Mesenteric fat pad (tissue), 1 donor: ENCODE data around the gene KISS1. TPM values are rescaled to one million over a fixed set of nuclear protein-coding genes. Genes with fewer than 3 reads are reported as not detected.
"Not testable (repeated sequence)": the region's sequence is repeated elsewhere in the genome, so short reads cannot be mapped to it uniquely, and the experiment has no call there.

Source experiments
- DNase-seq: peaks from one replicate; pipeline ENCODE4 v3.0.0-alpha.2; 2020; ENCODE audit warnings: low spot score
- long read RNA-seq: library from polyadenylated mRNA; unstranded; transcript quantifications from one replicate; pipeline ENCODE4 v2.0.0, GENCODE V29; 2020
- total RNA-seq: library from RNA; stranded (reverse); fragmentation: NEBNext Ultra II Directional; extraction: Animal tissue kit (Norgen Biotek cat#: 25700); gene quantifications from one replicate; pipeline ENCODE4 v1.2.1, GENCODE V29; 2021
- donor health status: DM: yes; HTN: yes; CAD: no.

The KISS1 gene, protein sequence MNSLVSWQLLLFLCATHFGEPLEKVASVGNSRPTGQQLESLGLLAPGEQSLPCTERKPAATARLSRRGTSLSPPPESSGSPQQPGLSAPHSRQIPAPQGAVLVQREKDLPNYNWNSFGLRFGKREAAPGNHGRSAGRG
- not detected for total RNA-seq
- long read RNA-seq, result 0 reads

DNA sequence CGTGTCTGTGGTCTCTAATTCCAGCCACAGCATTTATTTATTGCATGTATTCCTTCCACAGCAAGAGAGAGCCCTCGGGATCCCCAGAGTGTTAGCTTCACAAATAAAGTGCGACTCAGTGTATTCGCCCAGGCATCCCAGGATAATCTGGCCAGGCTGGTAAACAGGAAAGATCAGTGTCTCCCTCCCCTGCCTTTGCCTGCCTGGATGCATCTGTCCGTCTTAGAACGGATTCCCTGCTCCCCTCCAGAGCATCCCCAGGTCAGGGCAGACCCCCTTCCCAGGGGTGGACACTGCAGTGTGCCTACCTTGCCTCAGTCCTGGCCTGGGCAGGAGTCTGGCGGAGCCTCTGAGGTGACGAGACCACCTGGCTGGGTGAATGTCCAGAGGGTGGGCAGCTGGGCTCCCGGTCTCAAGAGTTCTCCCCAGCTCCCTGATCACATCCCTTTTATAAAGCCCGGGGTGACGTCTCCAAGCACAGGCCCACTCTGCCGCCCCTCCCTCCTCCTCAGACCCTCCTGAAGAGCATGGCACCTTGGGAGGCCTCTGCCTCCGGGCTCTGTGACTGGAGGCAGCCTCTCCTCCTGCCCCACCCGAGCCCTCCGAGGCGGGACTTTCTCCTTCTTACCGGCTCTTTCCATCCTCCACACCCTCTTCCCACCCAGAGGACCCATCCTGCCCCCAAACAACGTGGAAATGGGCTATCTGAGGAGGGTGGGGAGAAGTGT lies at the start of gene KISS1:
TSS of gene KISS1 (minus strand) at position 424 of the 728 bp plus-strand sequence. CDS start 3,615 bp downstream, outside the sequence.
- no peak for DNase-seq

DNA sequence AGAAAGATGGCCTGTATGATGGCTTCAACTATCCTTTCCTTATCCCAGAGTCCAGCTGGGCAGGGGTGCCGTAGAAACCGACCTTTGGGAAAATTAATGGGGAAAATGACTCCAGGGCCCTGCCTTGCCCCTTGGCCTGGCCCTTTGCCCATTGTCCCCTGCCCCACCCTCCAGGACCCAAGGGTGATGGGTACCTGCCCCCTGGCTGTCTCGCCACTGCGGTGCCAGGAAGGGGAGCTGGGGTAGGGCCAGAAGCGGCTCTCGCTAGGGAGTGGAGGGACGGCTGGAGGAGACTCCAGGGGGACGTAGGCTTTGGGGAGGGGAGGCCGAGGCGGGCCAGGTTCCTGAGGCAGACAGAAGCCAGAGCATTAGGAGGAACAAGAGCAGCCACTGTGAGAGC lies 46.6 kb upstream of the KISS1 start:
- no peak for DNase-seq

DNA sequence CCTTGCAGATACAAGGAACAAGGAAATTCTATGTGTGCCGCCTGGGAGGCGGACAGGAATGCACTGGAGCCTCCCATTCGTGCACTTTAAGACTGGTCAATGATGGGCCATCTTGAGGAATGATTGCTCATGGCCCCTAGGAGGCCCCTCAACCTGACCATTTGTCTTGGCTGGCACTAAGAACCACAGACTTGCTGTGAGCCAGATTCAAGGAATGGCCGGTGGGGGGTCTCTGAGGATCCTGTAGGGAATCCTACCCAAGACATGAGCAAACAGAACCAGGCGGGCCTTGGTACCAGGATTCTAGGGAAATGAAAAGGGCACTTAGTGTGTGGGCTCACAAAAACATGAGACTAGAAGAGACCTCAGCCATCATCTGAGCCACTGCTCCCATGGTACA lies 45.6 kb upstream of the KISS1 start:
- DNase-seq, result no peak

DNA sequence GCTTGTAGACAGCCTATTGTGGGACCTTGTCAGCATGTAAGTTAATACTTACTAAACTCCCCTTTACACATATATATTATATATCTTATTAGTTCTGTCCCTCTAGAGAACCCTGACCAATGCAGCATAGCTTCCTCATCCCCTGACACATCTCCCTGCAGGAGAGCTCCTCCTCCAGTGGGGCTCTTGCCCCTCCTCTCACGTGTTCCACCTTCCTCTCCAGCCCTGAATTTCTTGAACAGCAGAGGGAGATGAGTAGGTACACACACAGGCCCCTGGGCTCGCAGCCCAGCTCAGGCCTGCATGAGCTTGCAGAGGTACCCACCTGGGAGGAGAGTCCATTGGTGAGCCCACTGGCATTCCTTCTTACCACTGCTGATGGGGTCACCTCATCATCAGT lies 44.8 kb upstream of the KISS1 start:
- no peak for DNase-seq

DNA sequence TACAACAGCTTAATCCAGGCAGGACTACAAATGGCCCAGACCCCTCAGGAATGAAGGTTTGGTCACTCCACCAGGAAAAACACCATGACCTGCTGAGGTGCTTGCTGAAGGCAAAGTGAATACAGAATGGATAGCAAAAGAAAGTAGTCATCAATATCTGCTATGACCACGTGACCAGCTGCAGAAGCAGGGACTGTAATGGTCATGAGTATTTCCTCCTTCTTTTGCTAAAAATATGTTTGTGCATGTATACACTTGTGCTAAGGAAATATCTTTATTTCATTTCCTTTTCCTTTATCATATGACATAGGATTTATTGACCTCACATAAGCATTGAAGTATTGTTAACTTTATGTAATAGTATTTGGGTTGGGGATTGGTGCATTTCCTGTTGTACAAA lies 43.9 kb upstream of the KISS1 start:
- no peak for DNase-seq

DNA sequence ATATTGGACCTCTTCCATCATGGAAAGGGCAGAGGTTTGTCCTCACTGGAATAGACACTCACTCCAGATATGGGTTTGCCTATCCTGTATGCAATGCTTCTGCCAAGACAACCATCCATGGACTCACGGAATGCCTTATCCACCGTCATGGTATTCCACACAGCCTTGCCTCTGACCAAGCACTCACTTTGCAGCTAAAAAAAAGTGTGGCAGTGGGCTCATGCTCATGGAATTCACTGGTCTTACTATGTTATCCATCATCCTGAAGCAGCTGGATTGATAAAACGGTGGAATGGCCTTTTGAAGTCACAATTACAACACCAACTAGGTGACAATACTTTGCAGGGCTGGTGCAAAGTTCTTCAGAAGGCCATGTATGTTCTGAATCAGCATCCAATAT lies 43.1 kb upstream of the KISS1 start:
- DNase-seq, result not testable (repeated sequence)

DNA sequence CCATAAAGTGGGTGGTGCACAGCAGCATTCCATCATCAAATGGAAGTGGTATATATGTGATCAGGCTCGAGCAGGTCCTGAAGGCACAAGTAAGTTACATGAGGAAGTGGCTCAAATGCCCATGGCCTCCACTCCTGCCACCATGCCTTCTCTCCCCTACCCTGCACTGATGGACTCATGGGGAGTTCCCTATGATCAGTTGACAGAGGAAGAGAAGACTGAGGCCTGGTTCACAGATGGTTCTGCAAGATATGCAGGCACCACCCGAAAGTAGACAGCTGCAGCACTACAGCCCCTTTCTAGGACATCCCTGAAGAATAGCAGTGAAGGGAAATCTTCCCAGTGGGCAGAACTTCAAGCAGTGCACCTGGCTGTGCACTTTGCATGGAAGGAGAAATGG lies 42.2 kb upstream of the KISS1 start:
- not testable (repeated sequence) for DNase-seq

DNA sequence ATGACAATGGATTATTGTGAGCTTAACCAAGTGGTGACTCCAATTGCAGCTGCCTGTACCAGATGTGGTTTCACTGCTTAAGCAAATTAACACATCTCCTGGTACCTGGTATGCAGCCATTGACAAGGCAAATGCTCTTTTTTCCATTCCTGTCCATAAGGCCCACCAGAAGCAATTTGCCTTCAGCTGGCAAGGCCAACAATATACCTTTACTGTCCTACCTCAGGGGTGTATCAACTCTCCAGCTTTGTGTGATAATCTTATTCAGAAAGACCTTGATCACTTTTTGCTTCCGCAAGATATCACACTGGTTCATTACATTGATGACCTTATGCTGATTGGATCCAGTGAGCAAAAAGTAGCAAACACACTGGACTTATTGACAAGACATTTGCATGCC lies 41.2 kb upstream of the KISS1 start:
- peak; percentile 14 for DNase-seq

DNA sequence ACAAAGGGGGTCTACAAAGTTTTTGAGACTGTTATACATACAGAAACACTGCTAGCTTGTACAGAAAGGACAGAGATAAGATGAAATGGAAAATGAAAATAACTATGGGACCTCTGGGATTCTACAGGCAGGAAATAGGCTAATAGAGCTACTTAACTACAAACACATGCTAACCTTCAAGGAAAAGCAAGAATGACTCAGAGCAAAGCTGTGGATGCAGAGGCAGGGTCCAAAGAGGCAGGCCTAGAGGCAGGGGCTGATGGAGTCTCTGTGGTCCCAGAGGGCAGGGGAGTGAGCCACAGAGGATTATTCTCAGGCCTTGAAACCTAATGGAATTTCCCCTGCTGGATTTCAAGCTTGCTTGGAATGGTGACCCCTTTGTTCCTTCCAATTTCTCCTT lies 36.2 kb upstream of the KISS1 start:
- DNase-seq, result peak; percentile 37

DNA sequence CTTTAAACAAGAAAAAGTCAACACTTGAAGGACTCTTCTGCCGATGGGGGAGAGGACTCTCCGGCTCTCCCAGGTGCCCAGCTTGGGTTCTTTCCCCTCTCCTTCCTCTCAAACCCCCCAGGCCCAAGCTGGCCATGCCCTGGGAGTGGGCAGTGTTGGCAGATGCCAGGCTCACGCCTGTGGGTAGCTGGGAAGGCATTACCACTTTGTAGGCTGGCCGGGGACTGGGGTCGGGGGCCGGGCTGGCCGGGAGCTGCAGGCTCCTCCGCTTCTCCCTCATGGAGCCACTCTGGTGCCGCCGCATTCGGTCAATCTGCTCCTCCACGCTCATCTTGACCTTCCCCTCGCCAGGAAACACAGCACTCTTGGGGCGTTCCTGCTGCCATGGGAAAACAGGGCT lies 33.9 kb upstream of the KISS1 start:
- peak; percentile 79 for DNase-seq

DNA sequence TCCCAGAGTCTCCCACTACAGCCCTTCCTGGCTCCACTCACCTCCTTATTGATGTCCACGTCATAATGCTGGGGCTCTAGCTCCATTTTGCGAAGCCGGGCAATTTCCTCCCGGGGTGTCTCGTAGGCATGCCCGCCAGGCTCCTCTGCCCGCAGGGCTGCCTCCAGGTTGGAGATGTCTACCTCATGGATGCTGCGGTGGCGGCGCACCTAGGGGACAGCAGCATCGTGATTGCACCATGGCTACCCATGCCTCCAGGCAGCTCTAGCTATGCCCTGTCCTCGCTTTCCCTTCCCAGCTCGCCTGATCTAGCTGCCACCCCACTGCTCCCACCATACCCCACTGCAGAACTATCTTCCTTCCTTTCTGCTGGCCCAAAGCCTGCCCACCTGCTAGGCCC lies 32.6 kb upstream of the KISS1 start:
- peak; percentile 86 for DNase-seq

DNA sequence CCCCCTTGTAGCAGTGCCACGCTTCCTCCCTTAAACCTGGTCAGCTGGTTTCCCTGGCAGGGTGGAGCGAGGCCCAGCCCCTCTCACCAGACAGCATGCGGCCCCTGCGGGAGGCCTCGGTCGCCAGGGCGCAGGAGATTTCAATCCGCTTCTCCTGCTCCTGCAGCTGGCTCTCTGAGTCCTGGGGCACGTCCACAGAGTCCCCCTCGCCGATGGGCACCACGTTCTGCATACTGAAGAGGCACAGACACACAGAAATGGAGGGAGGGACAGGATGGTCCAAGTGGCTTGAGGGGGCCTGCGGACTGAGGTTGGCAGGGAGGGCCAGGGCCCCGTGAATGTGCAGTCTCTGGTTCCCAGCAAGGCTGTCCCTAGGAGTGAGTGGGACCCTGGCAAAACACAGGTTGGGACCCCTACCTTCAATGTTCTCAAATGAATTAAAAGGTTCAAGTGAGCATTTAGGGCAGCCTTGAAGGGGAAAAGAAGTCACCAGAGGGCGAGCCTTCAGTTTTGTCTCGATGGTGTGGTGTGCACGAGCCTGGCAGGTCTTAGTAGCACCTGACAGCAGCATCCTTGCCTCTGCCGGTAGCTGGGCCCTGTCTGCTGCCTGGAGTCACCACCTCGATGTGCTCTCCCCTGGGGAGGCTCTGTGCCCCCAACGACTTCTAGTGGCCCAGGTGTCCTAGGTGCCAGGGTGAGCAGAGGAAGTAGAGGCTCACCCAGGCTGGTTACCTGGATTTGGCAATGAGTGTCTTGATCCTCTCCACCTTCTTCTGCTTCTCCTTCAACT lies 31.9 kb upstream of the KISS1 start:
- DNase-seq, result no peak

DNA sequence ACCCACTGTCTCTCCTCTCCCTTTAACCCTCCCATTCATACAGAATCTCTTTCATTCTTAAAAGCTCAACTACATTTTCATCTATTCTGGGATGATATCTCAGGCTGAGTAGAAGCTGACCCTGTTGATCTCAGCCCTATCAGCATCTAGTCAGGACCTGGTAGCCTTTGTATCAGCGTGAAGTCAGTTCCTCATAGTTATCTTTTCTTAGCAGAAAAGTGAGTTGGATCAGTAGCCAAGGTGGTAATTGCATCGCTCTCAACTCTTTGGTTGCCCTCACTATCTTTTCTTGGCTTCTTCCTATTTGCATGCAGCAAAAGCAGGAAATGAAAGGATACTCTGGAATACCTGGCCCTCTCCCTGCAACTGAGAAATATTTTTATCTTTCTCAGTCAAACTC lies 31.1 kb upstream of the KISS1 start:
- DNase-seq, result no peak

DNA sequence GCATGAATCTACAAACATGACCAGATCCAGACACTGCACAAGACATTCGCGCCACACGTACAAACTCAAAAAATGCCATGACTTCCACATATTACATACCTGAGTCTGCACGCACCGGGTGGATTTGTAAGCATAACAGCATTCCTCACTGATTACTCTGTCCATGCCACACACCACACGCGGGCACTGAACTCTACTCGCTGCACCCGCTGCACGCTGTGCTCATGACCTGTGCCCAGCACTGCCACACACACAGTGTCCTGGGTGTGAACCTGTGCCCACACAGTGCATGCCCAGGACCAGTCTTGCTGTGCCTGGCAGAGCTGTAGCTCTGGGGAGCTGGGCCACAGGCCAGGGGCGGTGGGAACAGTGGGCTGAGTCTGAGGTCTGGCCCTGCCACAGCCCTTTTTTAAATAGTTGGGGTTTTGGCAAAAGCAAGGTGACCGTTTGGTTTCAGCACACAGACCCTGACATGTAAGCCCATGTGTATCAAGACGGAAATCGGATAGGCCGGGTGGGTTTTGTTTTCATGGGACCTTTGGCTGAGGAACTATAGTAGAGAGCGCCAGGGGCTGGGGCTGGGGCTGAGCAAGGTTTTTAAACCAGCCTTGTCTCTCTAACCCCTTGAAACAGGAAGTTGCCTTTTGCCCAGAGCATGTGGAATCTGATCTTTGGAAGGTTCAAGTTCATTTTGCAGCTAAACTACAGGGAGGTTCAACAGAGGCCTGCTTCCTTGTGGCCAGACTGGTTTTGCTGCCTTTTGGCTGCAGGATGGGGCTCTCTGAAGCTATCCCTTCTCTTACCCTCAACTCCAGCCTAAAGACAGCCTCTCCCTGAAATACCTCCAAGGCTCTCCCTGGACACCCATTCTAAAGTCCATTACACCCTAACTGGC lies 29.8 kb upstream of the KISS1 start:
- DNase-seq, result no peak

DNA sequence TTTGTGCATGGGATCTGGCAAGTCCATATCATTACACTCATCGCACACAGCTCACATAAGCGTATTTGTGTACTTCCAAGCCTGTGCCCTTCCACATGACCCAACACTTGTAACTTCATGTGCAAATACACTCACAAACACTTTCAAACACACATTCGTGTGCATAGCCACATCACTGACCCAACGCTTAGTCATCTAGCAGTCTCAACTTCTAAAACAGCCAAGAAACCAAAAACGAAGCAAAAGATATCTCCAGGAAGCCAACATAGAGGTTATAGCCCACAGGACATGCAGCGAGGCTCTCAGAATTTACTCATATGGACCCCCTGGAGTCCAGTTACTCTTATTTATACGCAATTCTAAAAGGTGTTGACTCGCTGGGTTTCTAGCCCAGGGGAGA lies 28.4 kb upstream of the KISS1 start:
- no peak for DNase-seq

DNA sequence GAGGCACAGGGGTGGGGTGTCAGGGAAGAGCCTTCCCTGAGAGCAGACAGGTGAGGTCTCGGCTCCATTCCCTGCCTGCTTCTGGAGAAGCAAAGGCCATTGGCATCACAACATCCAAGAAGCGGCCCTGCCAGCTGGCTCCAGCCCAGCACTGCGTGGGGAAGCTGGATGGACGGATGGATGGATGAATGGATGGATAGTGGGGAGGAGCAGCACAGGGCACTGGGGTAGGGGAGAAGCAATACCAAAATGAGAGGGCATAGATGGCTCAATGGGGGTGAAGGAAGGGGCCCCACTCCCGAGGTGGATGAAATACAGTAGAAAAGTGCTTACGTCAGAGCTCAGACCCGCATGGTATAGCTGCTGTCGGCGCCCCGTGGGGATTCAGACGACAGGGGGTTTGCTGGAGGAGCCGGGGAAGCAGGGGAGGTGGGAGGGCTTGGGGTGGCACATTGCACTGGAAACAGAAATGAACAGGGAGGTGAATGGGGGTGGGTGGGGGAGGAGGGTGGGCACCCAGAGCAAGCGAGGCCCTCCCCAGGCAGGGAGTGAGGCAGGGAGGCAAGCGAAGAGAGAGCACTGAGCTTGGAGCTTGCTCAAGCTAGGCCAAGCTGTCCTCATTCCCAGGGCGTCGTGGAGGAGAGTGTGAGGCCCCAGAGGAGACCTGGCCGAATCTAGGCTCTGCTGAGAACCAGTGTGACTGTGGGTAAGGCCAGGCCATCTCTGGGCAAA lies 27.0 kb upstream of the KISS1 start:
- peak; percentile 65 for DNase-seq

DNA sequence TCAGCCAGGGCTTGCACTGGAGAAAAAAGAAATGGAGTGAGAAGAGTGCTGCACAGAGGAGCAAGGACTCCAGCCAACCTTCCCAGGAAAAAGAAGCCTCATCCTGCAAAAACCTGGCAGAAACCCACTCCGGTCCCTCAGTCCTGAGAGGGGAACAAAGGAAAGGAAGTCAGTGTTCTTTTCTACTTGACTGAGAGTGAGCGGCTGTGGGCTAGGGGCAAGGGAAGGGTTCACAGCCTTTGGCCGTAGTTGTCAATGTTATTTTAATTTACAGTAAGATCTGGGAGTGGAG lies 26.4 kb upstream of the KISS1 start:
- no peak for DNase-seq

DNA sequence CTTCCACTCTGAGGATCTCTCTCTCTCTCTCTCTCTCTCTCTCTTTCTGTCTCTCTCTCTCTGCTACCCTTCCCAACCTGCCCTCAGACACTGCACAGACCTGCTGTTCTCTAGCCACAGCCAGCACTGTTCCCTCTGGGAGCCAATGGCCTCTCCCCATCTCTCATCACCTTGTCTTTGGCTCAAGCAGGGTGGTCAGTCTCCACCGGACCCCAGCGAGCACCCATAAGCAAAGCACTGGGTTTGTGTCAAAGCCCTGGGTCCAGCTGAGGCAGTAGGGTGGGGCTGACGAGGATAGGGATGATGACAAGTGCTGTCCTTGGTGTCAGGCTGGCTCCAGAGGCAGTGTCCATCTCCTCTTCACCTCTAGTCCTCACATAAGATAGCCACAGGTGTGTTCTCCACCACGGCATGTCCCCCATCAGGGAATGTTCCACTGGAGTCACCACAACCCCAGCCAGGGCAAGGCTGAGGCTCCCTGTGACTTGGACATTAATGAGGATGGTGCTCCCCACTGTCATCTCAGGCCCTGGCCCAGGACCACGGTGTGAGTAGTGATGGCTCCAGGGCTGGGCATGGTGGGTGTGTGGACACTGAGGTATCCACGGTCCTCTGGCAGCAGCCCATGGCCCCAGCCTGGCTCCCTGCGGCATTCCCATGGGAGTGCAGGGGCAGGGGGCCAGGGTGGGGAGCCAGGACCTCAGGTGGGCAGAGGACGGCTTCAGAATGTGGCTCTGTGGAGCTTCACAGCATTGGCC lies 25.9 kb upstream of the KISS1 start:
- DNase-seq, result no peak

DNA sequence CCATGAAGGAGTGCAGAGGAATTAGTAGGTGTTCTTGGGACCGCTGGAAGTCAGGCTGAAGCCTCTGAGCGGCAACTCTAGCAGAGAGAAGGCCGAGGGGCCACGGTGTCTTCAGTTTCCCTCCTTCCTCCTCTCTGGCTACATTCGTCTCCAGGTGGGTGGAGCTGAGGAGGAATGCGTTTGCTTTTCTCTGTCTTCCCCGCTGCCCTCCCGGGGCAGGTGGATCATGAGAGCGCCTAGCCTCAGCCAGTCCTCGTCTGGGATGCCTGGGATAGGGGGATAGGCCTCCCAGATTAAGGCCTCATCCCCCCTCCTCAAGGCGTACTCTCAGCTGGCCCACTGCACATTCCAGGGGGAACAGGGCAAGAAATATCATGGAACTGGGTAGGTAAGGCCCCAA lies 25.0 kb upstream of the KISS1 start:
- DNase-seq, result no peak

DNA sequence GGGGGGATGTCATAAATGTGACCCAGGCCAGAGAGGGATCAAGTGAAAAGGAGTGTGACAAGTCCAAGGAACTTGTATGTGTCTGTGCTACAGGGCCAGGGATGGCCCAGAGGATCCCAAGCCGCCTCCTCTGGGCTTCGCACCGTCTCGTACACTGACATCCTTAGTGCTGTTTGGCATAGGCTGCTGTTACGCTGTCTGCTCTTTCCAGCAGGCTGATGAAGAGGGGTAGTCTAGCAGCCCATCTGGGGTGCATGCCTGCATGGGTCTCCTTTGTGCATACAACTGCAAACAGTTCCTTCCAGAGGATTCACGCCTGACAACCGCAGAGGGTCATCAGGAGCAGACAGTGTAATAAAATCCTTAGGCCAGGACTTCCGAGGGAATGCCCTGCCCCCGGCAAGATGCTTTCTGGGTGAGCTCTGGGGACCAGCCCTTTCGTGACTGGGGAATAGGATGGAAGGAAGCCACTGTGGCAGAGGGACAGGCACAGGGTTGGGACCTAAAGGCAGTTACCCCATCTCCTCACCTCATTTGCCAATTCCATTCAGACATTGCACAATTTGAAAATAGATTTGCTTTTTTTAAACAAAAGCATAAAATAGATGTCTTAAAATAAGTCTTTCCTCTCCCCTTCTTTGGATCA lies 23.8 kb upstream of the KISS1 start:
- DNase-seq, result no peak
